ENCODE data around the gene PRIMA1.

- TF ChIP-seq SMC3 (IDR thresholded peaks at IDR 0.05; ENCODE audit: low read depth, low read length): no peak
- TF ChIP-seq POLR2AphosphoS5 (IDR thresholded peaks at IDR 0.05; ENCODE audit: low read depth, low read length): no peak
- TF ChIP-seq EZH2phosphoT487 (IDR thresholded peaks at IDR 0.05; ENCODE audit: borderline replicate concordance, low read depth): no peak
- no peak for TF ChIP-seq SIN3A (IDR thresholded peaks at IDR 0.05; ENCODE audit: borderline replicate concordance, low read depth, low read length)
- no peak for TF ChIP-seq ELF1 (IDR thresholded peaks at IDR 0.05)
- TF ChIP-seq NRF1 (IDR thresholded peaks at IDR 0.05; ENCODE audit: low read depth, low read length): no peak
- no peak for TF ChIP-seq PBX3 (IDR thresholded peaks at IDR 0.05)
- TF ChIP-seq MXI1 (IDR thresholded peaks at IDR 0.05; ENCODE audit: low read depth, low read length): no peak
- TF ChIP-seq RAD21 (IDR thresholded peaks at IDR 0.05; ENCODE audit: low read length): no peak
- no peak for TF ChIP-seq CTCF (IDR thresholded peaks at IDR 0.05)
- no peak for TF ChIP-seq TAF1 (IDR thresholded peaks at IDR 0.05; ENCODE audit: borderline replicate concordance, low read depth, low read length)
- TF ChIP-seq IRF3 (IDR thresholded peaks at IDR 0.05; ENCODE audit: low read depth, low read length): no peak
- no peak for TF ChIP-seq FOXM1 (IDR thresholded peaks at IDR 0.05; ENCODE audit: low read depth)
Measured at GRCh38 chr14:93720981-93721483, 67.3 kb downstream of the PRIMA1 start.

Measured in SK-N-SH (cell line).